ENCODE data around the gene ATOH8. TPM values are rescaled to one million over a fixed set of nuclear protein-coding genes. Genes with fewer than 3 reads are reported as not detected.

The ATOH8 gene
- total and polyA plus RNA-seq, 4 donors: 38.6 to 63.3 (median 50.5) TPM

DNA sequence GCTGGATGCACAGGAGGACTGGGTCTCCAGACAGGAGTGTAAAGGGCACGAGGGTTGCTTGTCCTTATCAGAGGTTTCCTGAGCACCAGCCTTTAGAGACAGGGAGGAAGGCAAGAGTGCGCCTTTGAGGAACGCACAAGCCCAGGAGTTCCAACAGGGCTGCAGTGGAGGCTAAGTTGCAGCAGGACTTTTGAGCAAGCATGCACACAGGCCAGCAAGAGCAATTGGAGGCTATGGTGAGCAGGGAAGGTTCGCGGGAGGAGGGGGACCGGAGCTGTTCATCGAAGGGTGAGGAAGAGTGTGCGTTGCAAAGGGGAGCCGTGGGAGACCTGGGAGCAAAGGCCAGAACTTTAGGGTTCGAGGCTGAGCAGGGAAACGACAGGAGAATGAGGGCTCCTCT is 2.2 kb upstream of the ATOH8 start:
- H3K4me3 ChIP-seq: no peak overlapping the region
- peaks cover 0 to 53% (median 16%) of the 10 kb centered on the region in 5 donors for H3K4me1 ChIP-seq (ENCODE audit: control insufficient read depth in 5 of 5, insufficient read depth in 5 of 5, low read length in 5 of 5)
- no peaks in the 10 kb centered on the region for H3K36me3 ChIP-seq (ENCODE audit: control insufficient read depth in 4 of 4, insufficient read depth in 4 of 4, low read length in 4 of 4)
- no peaks in the 10 kb centered on the region for H3K9me3 ChIP-seq (ENCODE audit: control insufficient read depth in 4 of 4, insufficient read depth in 3 of 4, low read length in 3 of 4)
- H3K9ac ChIP-seq (ENCODE audit: insufficient read depth in 1 of 2, low read length in 2 of 2): no peak overlapping the region
- H3K27ac ChIP-seq (ENCODE audit: low read depth in 1 of 2, low read length in 1 of 2): peak overlapping the region in 1 of 2 donors; percentile 7
- no peak for ATAC-seq (ENCODE audit: insufficient read depth, low FRiP score)
- no peaks in the 10 kb centered on the region for H3K27me3 ChIP-seq (ENCODE audit: control insufficient read depth in 3 of 3, insufficient read depth in 3 of 3, low read length in 2 of 3)
- 61 to 76% methylated on average over 11 of the region's 11 CpGs for WGBS, 2 donors
- DNase-seq: no peak
- no peak for TF ChIP-seq CTCF (IDR thresholded peaks at IDR 0.05; ENCODE audit: control extremely low read depth, extremely low read depth)

- peak overlapping the region in 1 of 2 donors; percentile 86 for H3K27ac ChIP-seq (ENCODE audit: low read depth in 1 of 2, low read length in 1 of 2)
- no peak for TF ChIP-seq CTCF (IDR thresholded peaks at IDR 0.05; ENCODE audit: control extremely low read depth, extremely low read depth)
- H3K4me1 ChIP-seq (ENCODE audit: control insufficient read depth in 5 of 5, insufficient read depth in 5 of 5, low read length in 5 of 5): peaks cover 0 to 63% (median 24%) of the 10 kb centered on the region in 5 donors
- 12 to 15% methylated on average over 29 of the region's 29 CpGs for WGBS, 2 donors
- H3K27me3 ChIP-seq (ENCODE audit: control insufficient read depth in 3 of 3, insufficient read depth in 3 of 3, low read length in 2 of 3): no peaks in the 10 kb centered on the region
- DNase-seq: peak in 2 of 3 donors; percentile 38 to 40
- peak overlapping the region; percentile 31 for H3K4me3 ChIP-seq
- H3K9ac ChIP-seq (ENCODE audit: insufficient read depth in 1 of 2, low read length in 2 of 2): no peak overlapping the region
- H3K36me3 ChIP-seq (ENCODE audit: control insufficient read depth in 4 of 4, insufficient read depth in 4 of 4, low read length in 4 of 4): peaks cover 0 to 3% (median 0%) of the 10 kb centered on the region in 4 donors
- H3K9me3 ChIP-seq (ENCODE audit: control insufficient read depth in 4 of 4, insufficient read depth in 3 of 4, low read length in 3 of 4): no peaks in the 10 kb centered on the region
- ATAC-seq (ENCODE audit: insufficient read depth, low FRiP score): no peak
These were observed 711 bp upstream of the ATOH8 start for GRCh38 chr2:85753035-85753524.

GRCh38 chr2:85754313-85755095 is 713 bp downstream of the ATOH8 start:
- WGBS, 2 donors: 0 to 1% methylated on average over 79 to 93 of the region's 93 CpGs
- ATAC-seq (ENCODE audit: insufficient read depth, low FRiP score): no peak
- H3K9ac ChIP-seq (ENCODE audit: insufficient read depth in 1 of 2, low read length in 2 of 2): peak overlapping the region in 1 of 2 donors; percentile 63
- no peaks in the 10 kb centered on the region for H3K27me3 ChIP-seq (ENCODE audit: control insufficient read depth in 3 of 3, insufficient read depth in 3 of 3, low read length in 2 of 3)
- H3K4me1 ChIP-seq (ENCODE audit: control insufficient read depth in 5 of 5, insufficient read depth in 5 of 5, low read length in 5 of 5): peaks cover 0 to 58% (median 26%) of the 10 kb centered on the region in 5 donors
- peak overlapping the region; percentile 85 for H3K4me3 ChIP-seq
- DNase-seq: peak; percentile 71 to 77 (median 76)
- H3K9me3 ChIP-seq (ENCODE audit: control insufficient read depth in 4 of 4, insufficient read depth in 3 of 4, low read length in 3 of 4): no peaks in the 10 kb centered on the region
- TF ChIP-seq CTCF (IDR thresholded peaks at IDR 0.05; ENCODE audit: control extremely low read depth, extremely low read depth): no peak
- peak overlapping the region; percentile 65 to 91 for H3K27ac ChIP-seq (ENCODE audit: low read depth in 1 of 2, low read length in 1 of 2)
- peaks cover 0 to 5% (median 3%) of the 10 kb centered on the region in 4 donors for H3K36me3 ChIP-seq (ENCODE audit: control insufficient read depth in 4 of 4, insufficient read depth in 4 of 4, low read length in 4 of 4)

Data from lung (tissue), 12 donors.